ENCODE measurements around the gene SDC1.

- TF ChIP-seq CTCF (IDR thresholded peaks at IDR 0.05; ENCODE audit: poor library complexity), result no peak
- no peak for TF ChIP-seq EZH2 (IDR thresholded peaks at IDR 0.05; ENCODE audit: borderline replicate concordance)
These were observed 25.9 kb downstream of the SDC1 start for GRCh38 chr2:20198796-20199632.
